HL-60 (cell line): Measurements from ENCODE around the gene SRSF4.

ENCODE experiments used
- DNase-seq, 2 experiments: peaks; one replicate each; pipeline ENCODE4 v3.0.0-alpha.2; 2010 to 2020; ENCODE audit warnings: low read depth in 1 of 2, low spot score in 1 of 2
- H3K27ac ChIP-seq: fragments of 250-450 bp; sonication (Bioruptor Pico); replicated peaks from 2 replicates; pipeline ENCODE4 v1.5.1; 2020; ENCODE audit warnings: mild to moderate bottlenecking, moderate library complexity
- H3K27me3 ChIP-seq: fragments of 250-450 bp; sonication (Bioruptor Pico); 2 replicates; pipeline ENCODE4 v1.5.1; 2021; ENCODE audit warnings: mild to moderate bottlenecking, moderate library complexity; ENCODE audit not compliant: insufficient read depth, poor library complexity, severe bottlenecking
- H3K4me3 ChIP-seq: replicated peaks from 2 replicates; pipeline ENCODE4 v1.5.1; 2011; ENCODE audit warnings: mild to moderate bottlenecking, control low read depth, low read length; ENCODE audit not compliant: insufficient read depth
- GABPA ChIP-seq: IDR thresholded peaks from 2 replicates; pipeline ENCODE4 v1.6.1; 2012; ENCODE audit warnings: low read depth
- POLR2AphosphoS5 ChIP-seq: IDR thresholded peaks from 2 replicates; pipeline ENCODE4 v1.6.1; 2012; ENCODE audit warnings: low read depth
- SPI1 ChIP-seq: IDR thresholded peaks from 2 replicates; pipeline ENCODE4 v1.6.1; 2012; ENCODE audit warnings: low read depth, mild to moderate bottlenecking, borderline replicate concordance
- TF ChIP-seq, protein P1 (sequence below): IDR thresholded peaks from one replicate; pipeline ENCODE4 v1.5.1; 2011; ENCODE audit warnings: low read length, control low read depth, inconsistent platforms; ENCODE audit not compliant: insufficient read depth
- TF ChIP-seq, protein P2 (sequence below): IDR thresholded peaks from 2 replicates; pipeline ENCODE4 v1.6.1; 2012; ENCODE audit warnings: low read depth; ENCODE audit not compliant: insufficient replicate concordance

Gene SRSF4

DNA sequence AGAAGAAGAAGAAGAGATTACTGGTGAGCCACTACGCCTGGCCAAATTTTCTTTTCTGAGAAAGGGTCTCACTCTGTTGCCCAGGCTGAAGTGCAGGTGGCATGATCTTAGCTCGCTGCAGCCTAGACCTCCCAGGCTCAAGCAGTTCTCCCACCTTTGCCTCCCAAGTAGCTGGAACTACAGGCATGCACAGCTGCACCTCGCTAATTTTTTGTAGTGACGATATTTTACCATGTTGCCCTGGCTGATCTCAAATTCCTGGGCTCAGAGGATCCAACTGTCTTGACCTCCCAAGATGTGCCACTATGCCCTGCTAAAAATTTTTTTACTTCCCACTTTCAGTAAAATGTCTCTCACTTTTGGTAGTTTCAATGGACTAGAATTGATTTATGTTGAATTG lies 82.4 kb downstream of the SRSF4 start:
- Histone ChIP-seq H3K27ac (no peak overlapping the region), H3K4me3 (no peak overlapping the region), H3K27me3 (no peaks in the 10 kb centered on the region)
- no peak for TF ChIP-seq SPI1
- TF ChIP-seq, protein P1, sequence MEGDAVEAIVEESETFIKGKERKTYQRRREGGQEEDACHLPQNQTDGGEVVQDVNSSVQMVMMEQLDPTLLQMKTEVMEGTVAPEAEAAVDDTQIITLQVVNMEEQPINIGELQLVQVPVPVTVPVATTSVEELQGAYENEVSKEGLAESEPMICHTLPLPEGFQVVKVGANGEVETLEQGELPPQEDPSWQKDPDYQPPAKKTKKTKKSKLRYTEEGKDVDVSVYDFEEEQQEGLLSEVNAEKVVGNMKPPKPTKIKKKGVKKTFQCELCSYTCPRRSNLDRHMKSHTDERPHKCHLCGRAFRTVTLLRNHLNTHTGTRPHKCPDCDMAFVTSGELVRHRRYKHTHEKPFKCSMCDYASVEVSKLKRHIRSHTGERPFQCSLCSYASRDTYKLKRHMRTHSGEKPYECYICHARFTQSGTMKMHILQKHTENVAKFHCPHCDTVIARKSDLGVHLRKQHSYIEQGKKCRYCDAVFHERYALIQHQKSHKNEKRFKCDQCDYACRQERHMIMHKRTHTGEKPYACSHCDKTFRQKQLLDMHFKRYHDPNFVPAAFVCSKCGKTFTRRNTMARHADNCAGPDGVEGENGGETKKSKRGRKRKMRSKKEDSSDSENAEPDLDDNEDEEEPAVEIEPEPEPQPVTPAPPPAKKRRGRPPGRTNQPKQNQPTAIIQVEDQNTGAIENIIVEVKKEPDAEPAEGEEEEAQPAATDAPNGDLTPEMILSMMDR: no peak
- TF ChIP-seq, protein P2, sequence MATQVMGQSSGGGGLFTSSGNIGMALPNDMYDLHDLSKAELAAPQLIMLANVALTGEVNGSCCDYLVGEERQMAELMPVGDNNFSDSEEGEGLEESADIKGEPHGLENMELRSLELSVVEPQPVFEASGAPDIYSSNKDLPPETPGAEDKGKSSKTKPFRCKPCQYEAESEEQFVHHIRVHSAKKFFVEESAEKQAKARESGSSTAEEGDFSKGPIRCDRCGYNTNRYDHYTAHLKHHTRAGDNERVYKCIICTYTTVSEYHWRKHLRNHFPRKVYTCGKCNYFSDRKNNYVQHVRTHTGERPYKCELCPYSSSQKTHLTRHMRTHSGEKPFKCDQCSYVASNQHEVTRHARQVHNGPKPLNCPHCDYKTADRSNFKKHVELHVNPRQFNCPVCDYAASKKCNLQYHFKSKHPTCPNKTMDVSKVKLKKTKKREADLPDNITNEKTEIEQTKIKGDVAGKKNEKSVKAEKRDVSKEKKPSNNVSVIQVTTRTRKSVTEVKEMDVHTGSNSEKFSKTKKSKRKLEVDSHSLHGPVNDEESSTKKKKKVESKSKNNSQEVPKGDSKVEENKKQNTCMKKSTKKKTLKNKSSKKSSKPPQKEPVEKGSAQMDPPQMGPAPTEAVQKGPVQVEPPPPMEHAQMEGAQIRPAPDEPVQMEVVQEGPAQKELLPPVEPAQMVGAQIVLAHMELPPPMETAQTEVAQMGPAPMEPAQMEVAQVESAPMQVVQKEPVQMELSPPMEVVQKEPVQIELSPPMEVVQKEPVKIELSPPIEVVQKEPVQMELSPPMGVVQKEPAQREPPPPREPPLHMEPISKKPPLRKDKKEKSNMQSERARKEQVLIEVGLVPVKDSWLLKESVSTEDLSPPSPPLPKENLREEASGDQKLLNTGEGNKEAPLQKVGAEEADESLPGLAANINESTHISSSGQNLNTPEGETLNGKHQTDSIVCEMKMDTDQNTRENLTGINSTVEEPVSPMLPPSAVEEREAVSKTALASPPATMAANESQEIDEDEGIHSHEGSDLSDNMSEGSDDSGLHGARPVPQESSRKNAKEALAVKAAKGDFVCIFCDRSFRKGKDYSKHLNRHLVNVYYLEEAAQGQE: no peak
- TF ChIP-seq GABPA: no peak
- TF ChIP-seq POLR2AphosphoS5: no peak
- DNase-seq: no peak
